ENCODE measurements around the gene C20orf141.

DNA sequence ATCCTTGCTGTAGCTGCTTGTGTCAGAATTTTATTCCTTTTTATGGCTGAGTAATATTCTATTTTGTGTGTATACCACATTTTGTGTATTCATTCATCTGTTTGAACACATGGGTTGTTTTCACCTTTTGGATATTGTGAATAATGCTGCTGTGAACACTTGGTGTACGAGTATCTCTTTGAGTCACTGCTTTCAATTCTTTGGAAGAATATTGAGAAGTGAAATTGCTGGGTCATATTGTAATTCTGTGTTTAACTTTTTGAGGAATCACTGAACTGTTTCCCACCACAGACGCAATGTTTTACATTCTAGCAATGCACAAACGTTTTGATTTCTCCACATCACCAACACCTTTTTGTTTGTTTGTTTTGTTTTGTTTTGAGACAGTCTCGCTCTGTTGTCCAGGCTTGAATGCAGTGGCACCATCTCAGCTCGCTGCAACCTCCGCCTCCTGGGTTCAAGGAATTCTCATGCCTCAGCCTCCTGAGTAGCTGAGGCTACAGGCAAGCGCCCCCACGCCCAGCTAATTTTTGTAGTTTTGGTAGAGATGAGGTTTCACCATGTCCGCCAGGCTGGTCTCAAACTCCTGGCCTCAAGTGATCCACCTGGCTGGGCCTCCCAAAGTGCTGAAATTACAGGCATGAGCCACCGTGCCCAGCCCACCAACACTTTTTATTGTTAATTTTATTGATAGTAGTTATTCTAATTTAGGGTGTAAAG, 36.0 kb upstream of the C20orf141 start:
- TF ChIP-seq, protein P1, sequence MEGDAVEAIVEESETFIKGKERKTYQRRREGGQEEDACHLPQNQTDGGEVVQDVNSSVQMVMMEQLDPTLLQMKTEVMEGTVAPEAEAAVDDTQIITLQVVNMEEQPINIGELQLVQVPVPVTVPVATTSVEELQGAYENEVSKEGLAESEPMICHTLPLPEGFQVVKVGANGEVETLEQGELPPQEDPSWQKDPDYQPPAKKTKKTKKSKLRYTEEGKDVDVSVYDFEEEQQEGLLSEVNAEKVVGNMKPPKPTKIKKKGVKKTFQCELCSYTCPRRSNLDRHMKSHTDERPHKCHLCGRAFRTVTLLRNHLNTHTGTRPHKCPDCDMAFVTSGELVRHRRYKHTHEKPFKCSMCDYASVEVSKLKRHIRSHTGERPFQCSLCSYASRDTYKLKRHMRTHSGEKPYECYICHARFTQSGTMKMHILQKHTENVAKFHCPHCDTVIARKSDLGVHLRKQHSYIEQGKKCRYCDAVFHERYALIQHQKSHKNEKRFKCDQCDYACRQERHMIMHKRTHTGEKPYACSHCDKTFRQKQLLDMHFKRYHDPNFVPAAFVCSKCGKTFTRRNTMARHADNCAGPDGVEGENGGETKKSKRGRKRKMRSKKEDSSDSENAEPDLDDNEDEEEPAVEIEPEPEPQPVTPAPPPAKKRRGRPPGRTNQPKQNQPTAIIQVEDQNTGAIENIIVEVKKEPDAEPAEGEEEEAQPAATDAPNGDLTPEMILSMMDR (conservative IDR thresholded peaks at IDR 0.05; ENCODE audit: low read length): no peak
- no peak for TF ChIP-seq EZH2phosphoT487 (IDR thresholded peaks at IDR 0.05; ENCODE audit: borderline replicate concordance)
